HEK293 (cell line): Measurements from ENCODE around the gene EPAS1.

ENCODE experiments used
- CTCF ChIA-PET: fragments of 350-600 bp; formaldehyde crosslinking; extraction: SDS; loops from one replicate; lab custom pipeline; 2021; ENCODE audit warnings: antibody characterized with exemption; lab: Yijun Ruan, JAX
- POLR2A ChIA-PET: fragments of 300-600 bp; formaldehyde crosslinking; extraction: SDS; loops from one replicate; lab custom pipeline; 2020; ENCODE audit warnings: antibody characterized with exemption, inconsistent platforms; lab: Yijun Ruan, JAX
- H3K27ac ChIP-seq: fragments of 200-500 bp; sonication (Bioruptor generic); 2 replicates; pipeline ENCODE4 v1.5.1; 2014; ENCODE audit warnings: low read depth, low read length, control low read depth, inconsistent platforms; ENCODE audit errors: extremely low read depth
- H3K36me3 ChIP-seq, 2 experiments: fragments of 200-500 bp in 1 of 2; sonication (Bioruptor generic) in 1 of 2; 1 replicate in 1 of 2; 2 replicates in 1 of 2; pipeline ENCODE4 v1.5.1; 2014 to 2017; ENCODE audit warnings: inconsistent platforms in 2 of 2, low read length in 2 of 2; ENCODE audit not compliant: control insufficient read depth in 2 of 2, insufficient read depth in 1 of 2
- H3K4me1 ChIP-seq: fragments of 200-500 bp; sonication (Bioruptor generic); 2 replicates; pipeline ENCODE4 v1.5.1; 2014; ENCODE audit warnings: mild to moderate bottlenecking, low read length, inconsistent platforms; ENCODE audit not compliant: control insufficient read depth, insufficient read depth
- H3K4me3 ChIP-seq: 2 replicates; pipeline ENCODE4 v1.5.1; 2011; ENCODE audit warnings: low read depth, mild to moderate bottlenecking, control low read depth, low read length, moderate library complexity
- H3K9me3 ChIP-seq: fragments of 200-500 bp; sonication (Bioruptor generic); 2 replicates; pipeline ENCODE4 v1.5.1; 2014; ENCODE audit warnings: low read depth, low read length, inconsistent platforms; ENCODE audit not compliant: control insufficient read depth, insufficient read depth
- BCL11A ChIP-seq: fragments of 450-650 bp; formaldehyde crosslinking; IDR thresholded peaks from 2 replicates; pipeline ENCODE4 v1.5.1; 2016; ENCODE audit warnings: low read depth, missing biosample characterization, missing genetic modification characterization
- IKZF3 ChIP-seq: fragments of 450-650 bp; IDR thresholded peaks from 2 replicates; pipeline ENCODE4 v1.5.0; 2018; ENCODE audit warnings: missing biosample characterization, mild to moderate bottlenecking, missing genetic modification characterization, moderate library complexity
- KLF10 ChIP-seq: fragments of 450-650 bp; IDR thresholded peaks from 2 replicates; pipeline ENCODE4 v1.5.1; 2018; ENCODE audit warnings: missing biosample characterization, mild to moderate bottlenecking, missing genetic modification characterization
- YY1 ChIP-seq: fragments of 450-650 bp; formaldehyde crosslinking; IDR thresholded peaks from 2 replicates; pipeline ENCODE4 v1.5.1; 2018; ENCODE audit warnings: missing biosample characterization, missing genetic modification characterization
- ZBTB48 ChIP-seq: fragments of 450-650 bp; formaldehyde crosslinking; IDR thresholded peaks from 2 replicates; pipeline ENCODE4 v1.5.1; 2016; ENCODE audit warnings: missing biosample characterization, missing genetic modification characterization
- ZBTB7A ChIP-seq: fragments of 450-650 bp; formaldehyde crosslinking; IDR thresholded peaks from 2 replicates; pipeline ENCODE4 v1.5.1; 2016; ENCODE audit warnings: low read depth, missing biosample characterization, missing genetic modification characterization
- ZBTB8A ChIP-seq: fragments of 450-650 bp; formaldehyde crosslinking; IDR thresholded peaks from 2 replicates; pipeline ENCODE4 v1.5.1; 2016; ENCODE audit warnings: missing biosample characterization, missing genetic modification characterization
- ZIC2 ChIP-seq: fragments of 450-650 bp; formaldehyde crosslinking; IDR thresholded peaks from 2 replicates; pipeline ENCODE4 v1.5.1; 2016; ENCODE audit warnings: missing biosample characterization, missing genetic modification characterization
- ZNF112 ChIP-seq: fragments of 450-650 bp; formaldehyde crosslinking; IDR thresholded peaks from 2 replicates; pipeline ENCODE4 v1.5.0; 2017; ENCODE audit warnings: missing biosample characterization, missing genetic modification characterization
- ZNF292 ChIP-seq: fragments of 450-650 bp; formaldehyde crosslinking; IDR thresholded peaks from 2 replicates; pipeline ENCODE4 v1.5.1; 2016; ENCODE audit warnings: low read depth, missing biosample characterization, missing genetic modification characterization, borderline replicate concordance
- ZNF404 ChIP-seq: fragments of 450-650 bp; formaldehyde crosslinking; IDR thresholded peaks from 2 replicates; pipeline ENCODE4 v1.5.1; 2017; ENCODE audit warnings: missing biosample characterization, missing genetic modification characterization
- ZNF426 ChIP-seq: fragments of 450-650 bp; formaldehyde crosslinking; IDR thresholded peaks from 2 replicates; pipeline ENCODE4 v1.5.1; 2017; ENCODE audit warnings: missing biosample characterization, missing genetic modification characterization, mild to moderate bottlenecking, inconsistent platforms, moderate library complexity
- ZNF596 ChIP-seq: fragments of 450-650 bp; IDR thresholded peaks from 2 replicates; pipeline ENCODE4 v1.5.0; 2018; ENCODE audit warnings: missing biosample characterization, mild to moderate bottlenecking, missing genetic modification characterization, moderate library complexity
- ZNF610 ChIP-seq: fragments of 450-650 bp; formaldehyde crosslinking; IDR thresholded peaks from 2 replicates; pipeline ENCODE4 v1.5.1; 2016; ENCODE audit warnings: missing biosample characterization, missing genetic modification characterization, borderline replicate concordance
- TF ChIP-seq, protein P1 (sequence below): fragments of 450-650 bp; formaldehyde crosslinking; IDR thresholded peaks from 2 replicates; pipeline ENCODE4 v1.5.1; 2017; ENCODE audit warnings: missing biosample characterization, missing genetic modification characterization
- TF ChIP-seq, protein P2 (sequence below): fragments of 450-650 bp; formaldehyde crosslinking; IDR thresholded peaks from 2 replicates; pipeline ENCODE4 v1.5.1; 2016; ENCODE audit warnings: missing biosample characterization, missing genetic modification characterization
- TF ChIP-seq, protein P3 (sequence below): fragments of 450-650 bp; formaldehyde crosslinking; IDR thresholded peaks from 2 replicates; pipeline ENCODE4 v1.5.1; 2017; ENCODE audit warnings: missing biosample characterization, missing genetic modification characterization
- TF ChIP-seq, protein P4 (sequence below): fragments of 450-650 bp; formaldehyde crosslinking; conservative IDR thresholded peaks from 2 replicates; pipeline ENCODE4 v1.5.1; 2016; ENCODE audit warnings: low read depth, missing biosample characterization, missing genetic modification characterization

EPAS1 gene

DNA sequence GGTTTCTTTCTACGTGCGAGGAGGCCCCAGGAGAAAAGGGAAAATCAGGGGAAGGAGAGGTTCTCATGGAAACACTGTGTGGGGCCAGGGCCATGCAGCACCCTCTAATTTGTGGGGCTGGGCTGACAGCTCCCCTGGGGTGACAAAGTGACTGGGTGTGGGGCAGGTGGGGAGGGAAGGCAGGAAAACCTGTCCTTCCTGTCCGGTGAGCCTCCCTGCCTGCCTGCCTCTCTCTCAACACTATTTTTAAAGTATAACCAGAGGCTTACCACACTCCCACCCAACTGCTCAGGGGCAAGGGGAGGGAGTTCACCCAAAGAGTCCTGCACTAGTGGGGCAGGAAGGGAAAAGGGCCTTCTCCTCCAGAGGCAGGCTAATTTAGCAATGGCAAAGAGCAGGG lies 10.5 kb upstream of the EPAS1 start:
- no peak for TF ChIP-seq ZNF596 (tag by site-specific recombination)
- TF ChIP-seq, protein P1, sequence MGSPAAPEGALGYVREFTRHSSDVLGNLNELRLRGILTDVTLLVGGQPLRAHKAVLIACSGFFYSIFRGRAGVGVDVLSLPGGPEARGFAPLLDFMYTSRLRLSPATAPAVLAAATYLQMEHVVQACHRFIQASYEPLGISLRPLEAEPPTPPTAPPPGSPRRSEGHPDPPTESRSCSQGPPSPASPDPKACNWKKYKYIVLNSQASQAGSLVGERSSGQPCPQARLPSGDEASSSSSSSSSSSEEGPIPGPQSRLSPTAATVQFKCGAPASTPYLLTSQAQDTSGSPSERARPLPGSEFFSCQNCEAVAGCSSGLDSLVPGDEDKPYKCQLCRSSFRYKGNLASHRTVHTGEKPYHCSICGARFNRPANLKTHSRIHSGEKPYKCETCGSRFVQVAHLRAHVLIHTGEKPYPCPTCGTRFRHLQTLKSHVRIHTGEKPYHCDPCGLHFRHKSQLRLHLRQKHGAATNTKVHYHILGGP (tag by site-specific recombination), result no peak
- TF ChIP-seq ZBTB7A, result no peak
- no peak for TF ChIP-seq ZNF292
- TF ChIP-seq, protein P2, sequence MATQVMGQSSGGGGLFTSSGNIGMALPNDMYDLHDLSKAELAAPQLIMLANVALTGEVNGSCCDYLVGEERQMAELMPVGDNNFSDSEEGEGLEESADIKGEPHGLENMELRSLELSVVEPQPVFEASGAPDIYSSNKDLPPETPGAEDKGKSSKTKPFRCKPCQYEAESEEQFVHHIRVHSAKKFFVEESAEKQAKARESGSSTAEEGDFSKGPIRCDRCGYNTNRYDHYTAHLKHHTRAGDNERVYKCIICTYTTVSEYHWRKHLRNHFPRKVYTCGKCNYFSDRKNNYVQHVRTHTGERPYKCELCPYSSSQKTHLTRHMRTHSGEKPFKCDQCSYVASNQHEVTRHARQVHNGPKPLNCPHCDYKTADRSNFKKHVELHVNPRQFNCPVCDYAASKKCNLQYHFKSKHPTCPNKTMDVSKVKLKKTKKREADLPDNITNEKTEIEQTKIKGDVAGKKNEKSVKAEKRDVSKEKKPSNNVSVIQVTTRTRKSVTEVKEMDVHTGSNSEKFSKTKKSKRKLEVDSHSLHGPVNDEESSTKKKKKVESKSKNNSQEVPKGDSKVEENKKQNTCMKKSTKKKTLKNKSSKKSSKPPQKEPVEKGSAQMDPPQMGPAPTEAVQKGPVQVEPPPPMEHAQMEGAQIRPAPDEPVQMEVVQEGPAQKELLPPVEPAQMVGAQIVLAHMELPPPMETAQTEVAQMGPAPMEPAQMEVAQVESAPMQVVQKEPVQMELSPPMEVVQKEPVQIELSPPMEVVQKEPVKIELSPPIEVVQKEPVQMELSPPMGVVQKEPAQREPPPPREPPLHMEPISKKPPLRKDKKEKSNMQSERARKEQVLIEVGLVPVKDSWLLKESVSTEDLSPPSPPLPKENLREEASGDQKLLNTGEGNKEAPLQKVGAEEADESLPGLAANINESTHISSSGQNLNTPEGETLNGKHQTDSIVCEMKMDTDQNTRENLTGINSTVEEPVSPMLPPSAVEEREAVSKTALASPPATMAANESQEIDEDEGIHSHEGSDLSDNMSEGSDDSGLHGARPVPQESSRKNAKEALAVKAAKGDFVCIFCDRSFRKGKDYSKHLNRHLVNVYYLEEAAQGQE, result no peak
- TF ChIP-seq, protein P3, sequence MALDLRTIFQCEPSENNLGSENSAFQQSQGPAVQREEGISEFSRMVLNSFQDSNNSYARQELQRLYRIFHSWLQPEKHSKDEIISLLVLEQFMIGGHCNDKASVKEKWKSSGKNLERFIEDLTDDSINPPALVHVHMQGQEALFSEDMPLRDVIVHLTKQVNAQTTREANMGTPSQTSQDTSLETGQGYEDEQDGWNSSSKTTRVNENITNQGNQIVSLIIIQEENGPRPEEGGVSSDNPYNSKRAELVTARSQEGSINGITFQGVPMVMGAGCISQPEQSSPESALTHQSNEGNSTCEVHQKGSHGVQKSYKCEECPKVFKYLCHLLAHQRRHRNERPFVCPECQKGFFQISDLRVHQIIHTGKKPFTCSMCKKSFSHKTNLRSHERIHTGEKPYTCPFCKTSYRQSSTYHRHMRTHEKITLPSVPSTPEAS, result no peak
- no peak for TF ChIP-seq IKZF3 (tag by site-specific recombination)
- TF ChIP-seq KLF10 (tag by site-specific recombination), result no peak
- no peak for TF ChIP-seq ZNF610 (tag by site-specific recombination)
- TF ChIP-seq YY1, result no peak
- TF ChIP-seq ZNF112 (tag by site-specific recombination), result no peak
- TF ChIP-seq ZBTB48, result no peak
- no peak for TF ChIP-seq BCL11A (tag by site-specific recombination)
- TF ChIP-seq, protein P4, sequence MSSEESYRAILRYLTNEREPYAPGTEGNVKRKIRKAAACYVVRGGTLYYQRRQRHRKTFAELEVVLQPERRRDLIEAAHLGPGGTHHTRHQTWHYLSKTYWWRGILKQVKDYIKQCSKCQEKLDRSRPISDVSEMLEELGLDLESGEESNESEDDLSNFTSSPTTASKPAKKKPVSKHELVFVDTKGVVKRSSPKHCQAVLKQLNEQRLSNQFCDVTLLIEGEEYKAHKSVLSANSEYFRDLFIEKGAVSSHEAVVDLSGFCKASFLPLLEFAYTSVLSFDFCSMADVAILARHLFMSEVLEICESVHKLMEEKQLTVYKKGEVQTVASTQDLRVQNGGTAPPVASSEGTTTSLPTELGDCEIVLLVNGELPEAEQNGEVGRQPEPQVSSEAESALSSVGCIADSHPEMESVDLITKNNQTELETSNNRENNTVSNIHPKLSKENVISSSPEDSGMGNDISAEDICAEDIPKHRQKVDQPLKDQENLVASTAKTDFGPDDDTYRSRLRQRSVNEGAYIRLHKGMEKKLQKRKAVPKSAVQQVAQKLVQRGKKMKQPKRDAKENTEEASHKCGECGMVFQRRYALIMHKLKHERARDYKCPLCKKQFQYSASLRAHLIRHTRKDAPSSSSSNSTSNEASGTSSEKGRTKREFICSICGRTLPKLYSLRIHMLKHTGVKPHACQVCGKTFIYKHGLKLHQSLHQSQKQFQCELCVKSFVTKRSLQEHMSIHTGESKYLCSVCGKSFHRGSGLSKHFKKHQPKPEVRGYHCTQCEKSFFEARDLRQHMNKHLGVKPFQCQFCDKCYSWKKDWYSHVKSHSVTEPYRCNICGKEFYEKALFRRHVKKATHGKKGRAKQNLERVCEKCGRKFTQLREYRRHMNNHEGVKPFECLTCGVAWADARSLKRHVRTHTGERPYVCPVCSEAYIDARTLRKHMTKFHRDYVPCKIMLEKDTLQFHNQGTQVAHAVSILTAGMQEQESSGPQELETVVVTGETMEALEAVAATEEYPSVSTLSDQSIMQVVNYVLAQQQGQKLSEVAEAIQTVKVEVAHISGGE (tag by site-specific recombination), result no peak
- no peak for TF ChIP-seq ZNF404 (tag by site-specific recombination)
- TF ChIP-seq ZIC2 (tag by site-specific recombination), result no peak
- no peak for TF ChIP-seq ZNF426 (tag by site-specific recombination)
- TF ChIP-seq ZBTB8A (tag by site-specific recombination), result no peak

More for the DNA sequence above, 10.5 kb upstream of the EPAS1 start:
- CTCF ChIA-PET, result interaction anchor here (1.0 kb wide), 1 partner anchor 276 kb away, joined by 3 read pairs; no protein-coding TSS in a partner anchor
- Histone ChIP-seq H3K4me1 (no peaks in the 10 kb centered on the region), H3K4me3 (no peak overlapping the region), H3K9me3 (no peaks in the 10 kb centered on the region), H3K27ac (no peak overlapping the region), H3K36me3 (no peaks in the 10 kb centered on the region)
- POLR2A ChIA-PET, result no interaction called here
